Stimulated activated CD8-positive, alpha-beta memory T cell treated with anti-CD3 and anti-CD28 coated beads, Interleukin-12 subunit alpha, Interleukin-12 subunit beta, amount 100 ng/mL, for 4 hours (primary cell): ENCODE measurements around the gene CARS2.
"Not testable (repeated sequence)": the region's sequence is repeated elsewhere in the genome, so short reads cannot be mapped to it uniquely, and the experiment has no call there.

Experiments used
- DNase-seq: peaks from one replicate; pipeline ENCODE4 v3.0.0-alpha.2; 2020; ENCODE audit warnings: low read depth

The CARS2 gene

GRCh38 chr13:110682746-110683145 is 23.2 kb downstream of the CARS2 start:
- DNase-seq, result no peak

DNA sequence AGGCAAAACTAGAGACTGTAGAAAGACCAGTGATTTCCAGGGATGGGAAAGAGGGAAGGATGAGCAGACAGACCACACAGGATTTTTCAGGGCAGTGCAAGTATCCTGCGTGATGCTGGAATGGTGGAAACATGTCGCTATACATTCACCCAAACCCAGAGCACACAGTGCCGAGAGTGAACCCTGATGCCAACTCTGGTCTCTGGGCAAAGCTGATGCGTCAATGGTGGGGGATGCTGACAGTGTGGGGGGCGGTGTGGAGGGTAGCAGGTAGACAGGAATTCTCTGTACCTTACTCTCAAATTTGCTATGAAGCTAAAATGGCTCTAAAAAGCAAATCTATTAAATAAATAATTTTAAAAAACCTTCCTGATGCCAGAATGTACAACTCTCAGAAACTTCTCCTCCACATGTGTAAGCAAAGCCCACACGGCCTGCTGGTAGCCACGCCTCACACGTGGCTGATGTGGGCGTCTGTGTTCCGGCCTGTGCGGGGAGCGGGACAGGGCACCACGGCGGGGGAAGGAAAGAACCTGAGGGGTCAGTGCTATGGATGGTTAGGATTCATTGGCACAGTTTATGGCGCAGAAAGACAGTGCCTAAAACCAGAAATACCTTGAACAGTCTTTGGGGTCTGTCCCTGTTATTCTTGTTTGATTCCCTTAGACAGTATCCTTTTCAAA is 23.9 kb downstream of the CARS2 start:
- DNase-seq, result no peak

GRCh38 chr13:110680852-110681251 is 25.1 kb downstream of the CARS2 start:
- DNase-seq, result no peak

GRCh38 chr13:110677731-110678545 is 28.0 kb downstream of the CARS2 start:
- no peak for DNase-seq

- no peak for DNase-seq
Observed at GRCh38 chr13:110676595-110677587, 29.0 kb downstream of the CARS2 start.

DNA sequence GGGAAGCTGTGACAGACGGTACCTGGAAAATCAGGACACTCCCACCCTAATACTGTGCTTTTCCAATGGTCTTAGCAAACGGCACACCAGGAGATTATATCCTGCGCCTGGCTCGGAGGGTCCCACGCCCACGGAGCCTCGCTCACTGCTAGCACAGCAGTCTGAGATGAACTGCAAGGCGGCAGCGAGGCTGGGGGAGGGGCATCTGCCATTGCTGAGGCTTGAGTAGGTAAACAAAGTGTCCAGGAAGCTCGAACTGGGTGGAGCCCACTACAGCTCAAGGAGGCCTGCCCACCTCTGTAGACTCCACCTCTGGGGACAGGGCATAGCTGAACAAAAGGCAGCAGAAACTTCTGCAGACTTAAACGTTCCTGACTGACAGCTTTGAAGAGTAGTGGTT is 36.1 kb downstream of the CARS2 start:
- DNase-seq, result not testable (repeated sequence)

DNA sequence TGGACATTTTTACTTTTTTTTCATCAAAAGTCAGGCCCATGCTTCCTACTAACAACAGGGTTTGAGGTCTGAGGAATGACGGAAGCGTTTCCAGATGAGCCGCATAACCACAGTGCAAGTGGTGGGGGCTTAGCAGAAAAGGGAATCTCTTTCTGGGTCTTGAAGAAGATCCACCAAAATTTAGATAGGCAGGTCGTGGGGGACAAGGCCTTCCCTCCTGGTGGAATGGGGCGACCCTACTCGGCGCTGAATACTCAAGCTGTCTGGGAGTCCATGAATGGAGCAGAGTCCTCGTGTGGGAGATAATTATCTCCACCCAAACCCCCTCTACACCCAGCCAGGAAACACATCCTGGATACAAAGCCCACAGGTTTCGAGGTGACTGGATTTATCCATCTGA is 36.9 kb downstream of the CARS2 start:
- no peak for DNase-seq

- DNase-seq, result no peak
Observed at GRCh38 chr13:110666255-110666533, 39.7 kb downstream of the CARS2 start.

- DNase-seq, result no peak
Observed at GRCh38 chr13:110665491-110666254, 40.2 kb downstream of the CARS2 start.

- DNase-seq, result no peak
Observed at GRCh38 chr13:110664673-110665072, 41.2 kb downstream of the CARS2 start.

DNA sequence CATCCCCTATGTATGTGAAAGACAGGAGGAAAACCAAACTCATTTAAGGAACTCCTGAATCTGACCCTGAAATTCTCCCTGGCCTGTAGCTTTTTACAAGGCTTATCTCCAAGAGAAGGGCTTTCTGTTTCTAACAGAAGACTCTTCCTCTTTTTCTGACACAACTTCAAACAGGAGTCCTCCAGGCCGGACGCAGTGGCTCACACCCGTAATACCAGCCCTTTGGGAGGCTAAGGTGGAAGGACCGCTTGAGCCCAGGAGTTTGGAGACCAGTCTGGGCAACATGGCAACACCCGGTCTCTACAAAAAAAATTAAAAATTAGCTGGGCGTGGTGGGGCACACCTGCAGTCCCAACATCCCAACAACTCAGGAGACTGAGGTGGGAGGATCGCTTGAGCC is 41.9 kb downstream of the CARS2 start:
- no peak for DNase-seq

GRCh38 chr13:110663491-110663890 is 42.4 kb downstream of the CARS2 start:
- no peak for DNase-seq

GRCh38 chr13:110662777-110663443 is 43.0 kb downstream of the CARS2 start:
- no peak for DNase-seq

GRCh38 chr13:110662091-110662490 is 43.8 kb downstream of the CARS2 start:
- DNase-seq, result no peak

DNA sequence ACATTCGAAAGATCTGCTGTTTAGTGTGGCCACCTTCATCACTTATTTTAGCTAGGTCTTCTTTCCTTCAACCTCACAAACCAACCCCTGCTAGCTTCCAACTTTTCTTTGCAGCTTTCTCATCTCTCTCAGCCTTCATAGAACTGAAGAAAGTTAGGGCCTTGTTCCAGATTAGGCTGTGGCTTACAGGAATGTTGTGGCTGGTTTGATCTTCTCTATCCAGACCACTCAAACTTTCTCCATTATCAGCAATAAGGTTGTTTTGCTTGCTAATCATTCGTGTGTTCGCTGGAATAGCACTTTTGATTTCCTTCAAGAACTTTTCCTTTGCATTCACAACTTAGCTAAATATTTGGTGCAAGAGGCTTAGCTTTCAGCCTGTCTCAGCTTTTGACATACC is 44.7 kb downstream of the CARS2 start:
- no peak for DNase-seq

DNA sequence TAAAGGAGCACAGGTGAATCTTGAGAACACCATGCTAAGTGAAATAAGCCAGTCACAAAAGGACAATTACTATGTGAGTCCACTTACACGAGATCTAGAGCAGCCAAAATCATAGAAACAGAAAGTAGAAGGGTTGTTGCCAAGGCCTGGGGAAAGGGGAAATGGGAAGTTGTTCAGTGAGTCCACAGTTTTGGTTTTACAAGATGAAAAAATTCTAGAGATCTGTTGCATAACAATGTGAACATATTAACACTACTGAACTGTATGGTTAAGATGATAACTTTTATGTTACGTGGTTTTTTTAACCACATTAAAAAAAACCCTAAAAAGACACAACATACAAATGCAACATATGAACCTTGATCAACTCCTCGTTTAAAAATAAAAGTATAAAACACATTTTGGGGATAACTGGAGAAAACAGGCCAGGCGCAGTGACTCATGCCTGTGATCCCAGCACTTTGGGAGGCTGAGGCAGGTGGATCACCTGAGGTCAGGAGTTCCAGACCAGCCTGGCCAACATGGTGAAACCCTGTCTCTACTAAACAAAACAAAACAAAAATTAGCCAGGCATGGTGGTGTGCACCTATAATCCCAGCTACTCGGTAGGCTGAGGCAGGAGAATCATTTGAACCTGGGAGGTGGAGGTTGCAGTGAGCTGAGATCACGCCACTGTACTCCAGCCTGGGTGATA is 47.6 kb downstream of the CARS2 start:
- DNase-seq, result not testable (repeated sequence)

DNA sequence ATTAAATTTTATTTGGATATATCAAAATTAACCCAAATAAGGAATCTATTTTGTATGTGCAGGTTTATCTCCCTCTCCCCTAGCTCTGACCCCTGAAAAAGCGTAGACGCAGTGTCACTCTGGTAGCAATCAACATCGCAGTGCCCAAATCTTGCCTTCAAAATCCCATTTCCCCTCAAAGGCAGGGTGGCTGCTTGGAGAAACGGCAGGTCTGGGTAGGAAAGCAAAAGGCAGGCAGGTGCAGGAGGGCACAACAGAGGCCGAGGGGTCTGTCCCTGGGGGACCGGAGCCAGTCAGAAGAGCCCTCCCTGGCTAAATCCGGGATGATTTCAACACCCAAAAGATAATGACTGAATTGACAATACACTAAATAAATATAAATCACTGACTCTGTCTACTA is 48.7 kb downstream of the CARS2 start:
- DNase-seq, result no peak

DNA sequence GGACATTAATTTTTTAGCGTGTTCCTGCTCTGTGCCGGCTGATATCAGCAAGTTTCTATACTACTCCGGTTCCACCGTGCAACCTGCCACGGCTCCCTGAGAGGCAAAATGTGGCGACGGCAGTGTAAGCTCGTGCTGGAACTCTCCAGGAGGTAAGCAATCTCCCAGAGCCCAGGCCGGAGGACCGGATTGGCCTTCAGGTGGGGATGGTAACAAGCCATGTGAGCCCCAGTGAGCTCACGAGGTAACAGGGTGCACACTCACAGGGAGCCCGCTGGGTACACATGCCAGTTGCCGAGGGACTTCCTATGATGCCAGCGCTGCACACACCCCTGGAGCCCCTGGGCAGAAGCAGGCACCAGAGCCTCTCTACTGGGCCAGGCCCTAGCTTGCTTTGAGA is 52.1 kb downstream of the CARS2 start:
- DNase-seq, result no peak

DNA sequence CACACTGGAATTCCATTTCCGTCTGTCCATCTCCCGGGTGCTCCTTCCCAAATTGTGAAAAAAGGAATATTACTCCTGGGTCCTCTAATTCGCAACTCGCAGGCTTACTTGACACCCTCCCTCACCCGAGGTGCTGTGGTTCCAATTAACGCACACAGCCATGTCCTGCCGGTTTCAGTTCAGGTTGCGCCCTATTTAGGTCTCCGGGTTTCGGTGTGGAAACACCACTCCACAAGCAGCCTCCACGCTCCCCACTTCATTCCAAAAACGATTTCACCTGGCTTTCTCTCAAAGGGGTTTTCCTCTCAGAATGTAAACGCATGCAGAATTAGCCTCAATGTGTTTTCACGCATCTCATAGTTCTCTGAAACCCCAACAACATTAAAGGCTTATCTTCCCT is 52.6 kb downstream of the CARS2 start:
- DNase-seq, result no peak

GRCh38 chr13:110652764-110653163 is 53.2 kb downstream of the CARS2 start:
- no peak for DNase-seq
